Neural progenitor cell (in vitro differentiated cells): ENCODE results near the gene KCNJ16. TPM values are rescaled to one million over a fixed set of nuclear protein-coding genes. Genes with fewer than 3 reads are reported as not detected.

Source experiments
- DNase-seq: peaks from one replicate; pipeline ENCODE4 v3.0.0-alpha.2; 2016; ENCODE audit warnings: low spot score
- H2AFZ ChIP-seq: fragments of 200-600 bp; sonication (generic); replicated peaks from 2 replicates; pipeline ENCODE4 v1.6.1; 2016; ENCODE audit warnings: antibody characterized with exemption
- H3F3A ChIP-seq: fragments of 200-600 bp; sonication (generic); 2 replicates; pipeline ENCODE4 v1.6.1; 2016; ENCODE audit warnings: antibody characterized with exemption, low read depth
- H3K27ac ChIP-seq: fragments of 200-600 bp; sonication (generic); 2 replicates; pipeline ENCODE4 v1.5.1; 2016; ENCODE audit warnings: mild to moderate bottlenecking
- H3K27me3 ChIP-seq: fragments of 200-600 bp; sonication (generic); 2 replicates; pipeline ENCODE4 v1.6.1; 2016; ENCODE audit warnings: mild to moderate bottlenecking, moderate library complexity
- H3K36me3 ChIP-seq: fragments of 200-600 bp; sonication (generic); 2 replicates; pipeline ENCODE4 v1.5.1; 2016
- H3K4me1 ChIP-seq: fragments of 200-600 bp; sonication (generic); 2 replicates; pipeline ENCODE4 v1.6.1; 2016; ENCODE audit warnings: mixed run types
- H3K4me2 ChIP-seq: fragments of 200-600 bp; sonication (generic); 2 replicates; pipeline ENCODE4 v1.6.1; 2016
- H3K4me3 ChIP-seq: fragments of 200-600 bp; sonication (generic); 2 replicates; pipeline ENCODE4 v1.5.1; 2016
- H3K79me2 ChIP-seq: fragments of 200-600 bp; sonication (generic); 2 replicates; pipeline ENCODE4 v1.6.1; 2016; ENCODE audit warnings: low read depth
- H3K9ac ChIP-seq: fragments of 200-600 bp; sonication (generic); 2 replicates; pipeline ENCODE4 v1.6.1; 2016
- H3K9me3 ChIP-seq: fragments of 200-600 bp; sonication (generic); 2 replicates; pipeline ENCODE4 v1.5.1; 2016; ENCODE audit warnings: low read depth
- H4K20me1 ChIP-seq: fragments of 200-600 bp; sonication (generic); 2 replicates; pipeline ENCODE4 v1.6.1; 2016; ENCODE audit warnings: low read depth
- H3K27ac Mint-ChIP-seq: 3 replicates; pipeline ENCODE4 v1.8.0; 2021; ENCODE audit warnings: mixed read lengths
- H3K27me3 Mint-ChIP-seq: 2 replicates; pipeline ENCODE4 v1.8.0; 2022; ENCODE audit warnings: low read depth, mild to moderate bottlenecking, inconsistent platforms, moderate library complexity, mixed read lengths; ENCODE audit not compliant: insufficient read depth
- H3K36me3 Mint-ChIP-seq: 3 replicates; pipeline ENCODE4 v1.8.0; 2021; ENCODE audit warnings: mixed read lengths
- H3K4me1 Mint-ChIP-seq: 3 replicates; pipeline ENCODE4 v1.8.0; 2021; ENCODE audit warnings: mixed read lengths
- H3K4me3 Mint-ChIP-seq: 3 replicates; pipeline ENCODE4 v1.8.0; 2021; ENCODE audit warnings: mild to moderate bottlenecking, moderate library complexity, mixed read lengths
- H3K9me3 Mint-ChIP-seq: 3 replicates; pipeline ENCODE4 v1.8.0; 2020; ENCODE audit warnings: mixed read lengths
- EZH2 ChIP-seq: fragments of 200-600 bp; sonication (generic); IDR thresholded peaks from 2 replicates; pipeline ENCODE4 v1.6.1; 2017; ENCODE audit warnings: antibody characterized with exemption, mild to moderate bottlenecking, moderate library complexity
- EZH2phosphoT487 ChIP-seq: fragments of 200-600 bp; sonication (generic); IDR thresholded peaks from 2 replicates; pipeline ENCODE4 v1.6.1; 2017; ENCODE audit warnings: antibody characterized with exemption
- total RNA-seq: library from RNA; depleted of rRNA; stranded (reverse); fragments of >200 nt; gene quantifications from 2 replicates; pipeline ENCODE4 v1.2.3, GENCODE V29; 2015; ENCODE audit warnings: low replicate concordance
- TF ChIP-seq, protein P1 (sequence below): fragments of 200-600 bp; sonication (generic); IDR thresholded peaks from 2 replicates; pipeline ENCODE4 v1.5.1; 2017; ENCODE audit warnings: antibody characterized with exemption, mild to moderate bottlenecking

Gene KCNJ16
- total RNA-seq, 1 donor from 2014 or later: not detected

DNA sequence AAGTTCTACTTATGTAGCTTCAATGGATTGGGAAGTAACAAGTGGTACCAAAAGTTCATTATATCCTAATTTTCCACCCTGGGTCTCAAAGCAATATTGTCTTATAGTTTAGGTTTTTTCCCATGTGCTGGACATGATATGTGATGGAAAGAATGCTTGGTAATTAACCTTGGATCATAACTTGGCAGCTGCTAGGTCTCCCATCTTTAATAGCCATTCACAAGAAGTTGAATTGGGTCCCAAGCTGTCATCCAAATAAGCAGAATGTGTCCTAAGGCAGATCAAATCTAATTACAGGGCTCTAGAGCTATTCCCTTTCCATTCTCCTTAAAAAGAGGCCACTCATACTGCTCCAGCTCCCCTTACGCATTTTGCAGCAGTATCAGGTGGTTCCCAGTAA is 44.7 kb upstream of the KCNJ16 start:
- no peak overlapping the region for H3K27ac ChIP-seq
- no peaks in the 10 kb centered on the region for H3K9me3 Mint-ChIP-seq
- no peak overlapping the region for H3K9ac ChIP-seq
- no peaks in the 10 kb centered on the region for H3F3A ChIP-seq
- TF ChIP-seq EZH2: no peak
- TF ChIP-seq EZH2phosphoT487: no peak
- TF ChIP-seq, protein P1, sequence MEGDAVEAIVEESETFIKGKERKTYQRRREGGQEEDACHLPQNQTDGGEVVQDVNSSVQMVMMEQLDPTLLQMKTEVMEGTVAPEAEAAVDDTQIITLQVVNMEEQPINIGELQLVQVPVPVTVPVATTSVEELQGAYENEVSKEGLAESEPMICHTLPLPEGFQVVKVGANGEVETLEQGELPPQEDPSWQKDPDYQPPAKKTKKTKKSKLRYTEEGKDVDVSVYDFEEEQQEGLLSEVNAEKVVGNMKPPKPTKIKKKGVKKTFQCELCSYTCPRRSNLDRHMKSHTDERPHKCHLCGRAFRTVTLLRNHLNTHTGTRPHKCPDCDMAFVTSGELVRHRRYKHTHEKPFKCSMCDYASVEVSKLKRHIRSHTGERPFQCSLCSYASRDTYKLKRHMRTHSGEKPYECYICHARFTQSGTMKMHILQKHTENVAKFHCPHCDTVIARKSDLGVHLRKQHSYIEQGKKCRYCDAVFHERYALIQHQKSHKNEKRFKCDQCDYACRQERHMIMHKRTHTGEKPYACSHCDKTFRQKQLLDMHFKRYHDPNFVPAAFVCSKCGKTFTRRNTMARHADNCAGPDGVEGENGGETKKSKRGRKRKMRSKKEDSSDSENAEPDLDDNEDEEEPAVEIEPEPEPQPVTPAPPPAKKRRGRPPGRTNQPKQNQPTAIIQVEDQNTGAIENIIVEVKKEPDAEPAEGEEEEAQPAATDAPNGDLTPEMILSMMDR: no peak
- H3K36me3 ChIP-seq: no peaks in the 10 kb centered on the region
- H3K36me3 Mint-ChIP-seq: no peaks in the 10 kb centered on the region
- no peaks in the 10 kb centered on the region for H3K9me3 ChIP-seq
- no peak overlapping the region for H3K27ac Mint-ChIP-seq
- H4K20me1 ChIP-seq: no peaks in the 10 kb centered on the region
- no peak overlapping the region for H3K4me2 ChIP-seq
- no peaks in the 10 kb centered on the region for H3K79me2 ChIP-seq
- no peaks in the 10 kb centered on the region for H3K4me1 Mint-ChIP-seq
- peaks cover 2% of the 10 kb centered on the region for H3K27me3 Mint-ChIP-seq
- no peak overlapping the region for H2AFZ ChIP-seq
- H3K27me3 ChIP-seq: no peaks in the 10 kb centered on the region
- H3K4me3 ChIP-seq: no peak overlapping the region
- H3K4me3 Mint-ChIP-seq: no peak overlapping the region
- H3K4me1 ChIP-seq: no peaks in the 10 kb centered on the region
- DNase-seq: no peak

GRCh38 chr17:70031341-70031740 is 43.7 kb upstream of the KCNJ16 start:
- no peak overlapping the region for H3K9ac ChIP-seq
- peaks cover 2% of the 10 kb centered on the region for H3K27me3 Mint-ChIP-seq
- H4K20me1 ChIP-seq: no peaks in the 10 kb centered on the region
- no peaks in the 10 kb centered on the region for H3K4me1 Mint-ChIP-seq
- H3K36me3 Mint-ChIP-seq: no peaks in the 10 kb centered on the region
- no peaks in the 10 kb centered on the region for H3K79me2 ChIP-seq
- no peaks in the 10 kb centered on the region for H3K27me3 ChIP-seq
- no peak overlapping the region for H3K4me3 ChIP-seq
- no peak for DNase-seq
- no peaks in the 10 kb centered on the region for H3K4me1 ChIP-seq
- no peak overlapping the region for H3K27ac ChIP-seq
- H3K36me3 ChIP-seq: no peaks in the 10 kb centered on the region
- H3K4me2 ChIP-seq: no peak overlapping the region
- H3K9me3 ChIP-seq: no peaks in the 10 kb centered on the region
- no peak for TF ChIP-seq EZH2phosphoT487
- no peak for TF ChIP-seq EZH2
- TF ChIP-seq, protein P1: no peak
- H3K9me3 Mint-ChIP-seq: no peaks in the 10 kb centered on the region
- no peak overlapping the region for H2AFZ ChIP-seq
- no peak overlapping the region for H3K4me3 Mint-ChIP-seq
- H3K27ac Mint-ChIP-seq: no peak overlapping the region
- no peaks in the 10 kb centered on the region for H3F3A ChIP-seq

DNA sequence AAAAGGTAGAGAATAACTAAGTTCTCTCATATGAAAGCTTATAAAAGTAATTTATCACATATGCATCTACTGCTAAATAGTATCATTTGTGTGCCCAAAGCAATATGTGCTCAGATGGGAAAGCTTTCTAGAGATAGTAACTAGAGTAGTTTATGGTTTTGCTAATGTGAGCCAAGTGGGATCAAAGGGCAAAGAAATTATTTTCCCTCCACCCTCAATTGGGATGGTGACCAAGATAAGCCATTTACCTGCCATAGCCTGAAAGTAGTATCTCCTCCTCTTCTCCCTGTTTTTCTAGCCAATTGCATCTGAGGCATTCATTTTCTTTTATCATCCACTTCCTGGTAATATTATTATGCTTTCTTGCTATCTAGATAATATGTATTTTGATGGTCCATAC is 41.9 kb upstream of the KCNJ16 start:
- Histone ChIP-seq H3K4me2 (no peak overlapping the region), H3K4me3 (no peak overlapping the region), H3K9me3 (no peaks in the 10 kb centered on the region), H3K27ac (no peak overlapping the region), H3F3A (no peaks in the 10 kb centered on the region), H3K9ac (no peak overlapping the region), H3K27me3 (no peaks in the 10 kb centered on the region), H3K4me1 (no peaks in the 10 kb centered on the region), H4K20me1 (no peaks in the 10 kb centered on the region), H3K36me3 (no peaks in the 10 kb centered on the region), H2AFZ (no peak overlapping the region), H3K79me2 (no peaks in the 10 kb centered on the region)
- Mint-ChIP-seq H3K27me3 (peaks cover 2% of the 10 kb centered on the region), H3K4me1 (no peaks in the 10 kb centered on the region), H3K9me3 (no peaks in the 10 kb centered on the region), H3K4me3 (no peak overlapping the region), H3K27ac (no peak overlapping the region), H3K36me3 (no peaks in the 10 kb centered on the region)
- TF ChIP-seq EZH2phosphoT487: no peak
- TF ChIP-seq, protein P1: no peak
- TF ChIP-seq EZH2: no peak
- DNase-seq: no peak

DNA sequence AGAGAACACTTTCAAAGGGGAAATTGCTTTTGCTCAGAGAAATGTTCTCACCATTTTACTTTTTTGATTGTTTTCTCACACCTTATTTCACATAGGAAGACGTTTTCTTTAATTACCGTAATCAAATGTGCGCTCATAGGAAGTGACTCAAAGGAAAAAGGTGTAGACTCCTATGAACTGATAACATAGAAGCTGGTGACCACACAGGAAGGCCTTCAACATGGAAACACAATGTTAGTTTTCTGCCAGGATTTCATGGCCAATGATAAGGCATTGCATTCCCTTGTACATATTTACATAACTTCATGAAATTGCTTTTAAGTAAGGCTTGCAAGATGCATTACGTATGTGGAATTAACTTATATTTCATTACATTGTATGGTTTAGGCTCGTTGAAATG is 40.9 kb upstream of the KCNJ16 start:
- no peaks in the 10 kb centered on the region for H3K36me3 Mint-ChIP-seq
- no peak overlapping the region for H3K4me3 Mint-ChIP-seq
- no peaks in the 10 kb centered on the region for H3K79me2 ChIP-seq
- H3K4me3 ChIP-seq: no peak overlapping the region
- no peaks in the 10 kb centered on the region for H3K9me3 ChIP-seq
- no peak overlapping the region for H3K27ac ChIP-seq
- no peaks in the 10 kb centered on the region for H3K27me3 ChIP-seq
- TF ChIP-seq EZH2phosphoT487 (no peak), EZH2 (no peak)
- TF ChIP-seq, protein P1: no peak
- H3K9me3 Mint-ChIP-seq: no peaks in the 10 kb centered on the region
- no peaks in the 10 kb centered on the region for H3F3A ChIP-seq
- no peaks in the 10 kb centered on the region for H3K4me1 ChIP-seq
- no peak overlapping the region for H2AFZ ChIP-seq
- no peaks in the 10 kb centered on the region for H3K27me3 Mint-ChIP-seq
- no peaks in the 10 kb centered on the region for H3K4me1 Mint-ChIP-seq
- H3K9ac ChIP-seq: no peak overlapping the region
- H3K4me2 ChIP-seq: no peak overlapping the region
- DNase-seq: no peak
- H4K20me1 ChIP-seq: no peaks in the 10 kb centered on the region
- no peaks in the 10 kb centered on the region for H3K36me3 ChIP-seq
- H3K27ac Mint-ChIP-seq: no peak overlapping the region
